ENCODE measurements around the gene BEAN1.

Gene BEAN1

GRCh38 chr16:66419527-66419926 is 7.6 kb upstream of the BEAN1 start:
- no peak for FAIRE-seq

- no peak for FAIRE-seq
Measured at GRCh38 chr16:66420396-66420795, 6.7 kb upstream of the BEAN1 start.

DNA sequence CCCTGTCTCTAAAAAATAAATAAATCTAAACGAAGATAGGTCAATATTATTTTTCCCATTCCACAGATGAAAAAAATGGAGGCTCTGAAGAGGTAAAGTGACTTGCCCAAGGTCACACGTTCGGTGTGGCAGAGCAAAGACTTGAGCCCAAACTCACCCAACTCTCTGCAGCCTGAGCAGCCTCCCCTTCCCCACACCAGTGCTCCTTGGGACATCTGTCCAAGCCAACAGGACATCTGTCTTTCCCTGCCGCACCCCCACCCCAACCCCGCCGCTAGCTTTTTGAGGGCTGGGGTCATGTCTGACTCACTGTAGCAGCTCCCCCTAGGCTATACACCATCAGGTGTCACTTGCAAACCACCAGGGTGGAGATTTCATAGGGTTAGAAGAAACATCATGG is 5.2 kb upstream of the BEAN1 start:
- FAIRE-seq = no peak

GRCh38 chr16:66422366-66422765 is 4.7 kb upstream of the BEAN1 start:
- FAIRE-seq = no peak

- FAIRE-seq = no peak
Measured at GRCh38 chr16:66423177-66423576, 3.9 kb upstream of the BEAN1 start.

DNA sequence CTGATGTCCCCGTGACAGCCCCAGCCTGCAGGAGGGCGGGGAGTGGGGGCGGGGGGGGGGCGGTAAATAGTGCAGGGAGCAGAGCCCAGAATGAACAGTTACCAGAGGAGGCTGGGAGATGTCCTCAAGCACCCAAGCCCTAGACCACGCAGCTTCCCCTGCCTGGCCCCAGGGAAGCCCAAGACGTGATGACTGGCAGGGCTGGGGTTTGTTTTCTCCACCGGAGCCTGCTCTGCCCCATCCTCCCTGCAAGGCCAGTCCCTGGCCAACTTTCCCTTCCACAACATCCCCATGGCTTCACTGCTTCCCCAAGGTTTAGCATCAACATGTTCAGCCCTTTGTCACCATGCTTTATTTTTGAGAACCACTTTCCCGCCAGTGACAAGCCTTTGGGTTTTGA is 1.4 kb upstream of the BEAN1 start:
- FAIRE-seq = no peak

- no peak for FAIRE-seq
Measured at GRCh38 chr16:66426112-66427035, 721 bp upstream of the BEAN1 start.

- no peak for FAIRE-seq
Measured at GRCh38 chr16:66427871-66428681, 981 bp downstream of the BEAN1 start.

DNA sequence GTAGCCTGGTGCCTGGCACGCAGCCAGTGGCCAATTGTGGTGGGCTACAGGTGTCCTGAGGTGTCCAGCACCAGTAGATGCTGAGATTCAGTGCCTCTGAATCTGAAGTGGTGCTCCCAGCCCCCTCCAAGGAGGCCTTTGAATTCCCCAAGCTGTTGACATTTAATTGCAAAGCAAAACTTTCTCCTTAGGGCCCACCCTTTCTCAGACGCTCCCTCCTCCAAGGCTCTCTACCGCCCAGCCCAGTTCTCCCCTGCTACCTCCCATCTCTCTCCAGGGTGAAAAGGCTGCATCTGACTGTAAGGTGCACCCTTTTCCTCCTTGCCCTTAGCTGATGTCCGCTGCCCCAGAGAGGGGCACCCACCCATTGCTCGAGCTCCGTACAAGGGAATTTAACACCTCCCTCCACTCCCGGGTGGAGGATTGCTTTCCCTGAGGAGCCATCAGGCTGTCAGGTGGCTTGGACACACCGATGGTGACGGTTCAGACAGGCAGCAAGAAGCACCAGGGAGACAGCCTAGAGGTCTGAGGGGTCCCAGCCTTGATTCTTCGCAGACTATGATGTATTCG is 1.7 kb downstream of the BEAN1 start:
- FAIRE-seq = no peak

- no peak for FAIRE-seq
Measured at GRCh38 chr16:66429290-66429962, 2.3 kb downstream of the BEAN1 start.

DNA sequence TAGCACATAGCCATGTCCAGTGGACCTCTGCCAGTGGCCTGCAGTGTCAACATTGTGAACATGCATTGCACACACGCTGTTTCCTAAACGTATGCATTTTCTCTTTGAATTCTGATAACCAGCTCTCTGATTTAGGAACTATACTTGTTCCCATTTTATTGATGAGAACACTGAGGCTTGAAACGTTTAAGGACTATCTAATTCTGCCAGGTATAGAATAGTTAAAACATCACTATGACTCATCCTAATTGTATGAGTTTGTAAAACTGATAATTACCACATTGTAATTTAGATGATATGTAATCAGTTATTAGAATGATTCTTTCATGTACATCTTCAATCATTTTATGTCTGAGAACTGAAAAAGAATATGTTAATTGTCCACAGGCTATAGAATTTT is 3.1 kb downstream of the BEAN1 start:
- no peak for FAIRE-seq

- no peak for FAIRE-seq
Measured at GRCh38 chr16:66431760-66432159, 4.7 kb downstream of the BEAN1 start.

GRCh38 chr16:66432429-66432828 is 5.3 kb downstream of the BEAN1 start:
- FAIRE-seq = no peak

DNA sequence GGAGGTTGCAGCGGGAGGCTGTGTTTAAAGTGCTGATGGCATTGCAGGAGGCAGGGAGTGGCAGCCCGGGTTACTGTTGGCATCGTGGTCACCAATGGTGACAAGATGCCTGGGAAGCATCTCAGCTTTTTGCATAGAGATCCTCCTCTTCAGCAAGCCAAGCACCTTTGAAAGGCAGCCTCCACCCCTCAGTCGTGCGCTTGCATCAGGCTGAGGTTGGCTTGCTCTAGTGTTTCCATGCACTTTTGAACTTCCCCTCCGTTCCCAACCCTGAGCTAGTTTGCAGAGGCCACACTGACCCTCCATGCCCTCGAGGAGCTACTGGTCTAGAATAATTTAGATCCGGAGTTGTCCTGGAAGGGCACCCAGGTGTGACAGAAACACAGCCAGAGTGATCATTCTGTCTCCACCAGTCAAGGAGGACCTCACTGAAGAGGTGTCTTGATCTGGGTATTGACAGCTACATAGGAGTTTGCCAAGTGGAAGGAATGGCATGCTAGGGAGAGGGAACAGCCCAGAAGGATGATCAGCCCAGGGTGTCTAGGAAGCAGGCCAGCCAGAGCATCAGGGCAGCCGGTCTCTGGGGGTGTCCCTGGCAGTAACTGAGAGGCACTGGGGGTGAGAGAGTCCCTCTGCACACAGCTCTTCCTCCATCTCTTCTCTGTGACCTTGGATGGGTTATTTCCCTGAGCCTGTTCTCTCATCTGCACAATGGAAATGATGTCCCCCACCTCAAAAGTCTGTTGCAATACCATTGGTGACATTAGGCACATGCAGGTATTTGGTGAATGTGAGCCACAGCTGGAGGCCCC is 7.7 kb downstream of the BEAN1 start:
- no peak for FAIRE-seq

GRCh38 chr16:66435896-66436295 is 8.8 kb downstream of the BEAN1 start:
- FAIRE-seq = no peak

GRCh38 chr16:66437391-66437945 is 10.4 kb downstream of the BEAN1 start:
- FAIRE-seq = no peak

GRCh38 chr16:66438536-66438935 is 11.4 kb downstream of the BEAN1 start:
- FAIRE-seq = no peak

- FAIRE-seq = no peak
Measured at GRCh38 chr16:66439051-66439730, 12.1 kb downstream of the BEAN1 start.

DNA sequence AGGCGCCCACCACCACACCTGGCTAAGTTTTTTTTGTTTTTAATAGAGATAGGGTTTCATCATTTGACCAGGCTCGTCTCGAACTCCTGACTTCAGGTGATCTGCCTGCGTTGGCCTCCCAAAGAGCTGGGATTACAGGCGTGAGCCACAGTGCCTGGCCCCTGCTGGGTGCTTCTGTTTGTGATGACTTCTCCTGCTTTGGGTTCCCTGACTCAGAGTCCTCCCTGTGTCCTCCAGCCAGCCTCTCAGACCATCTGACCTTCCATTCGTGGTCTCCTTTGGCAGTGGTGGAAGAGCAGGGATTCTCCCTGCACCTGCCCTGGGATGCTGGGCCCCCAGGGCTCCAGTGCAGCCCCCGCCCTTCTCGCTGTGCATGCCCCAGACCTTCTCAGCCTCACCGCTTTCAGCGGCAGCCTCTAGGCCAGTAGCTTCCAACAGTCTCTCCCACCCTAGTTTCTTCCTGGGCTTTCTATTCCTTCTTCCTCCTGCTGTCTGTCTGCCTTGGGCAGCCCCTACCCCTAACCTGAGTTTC is 13.2 kb downstream of the BEAN1 start:
- no peak for FAIRE-seq

GRCh38 chr16:66440970-66441369 is 13.9 kb downstream of the BEAN1 start:
- FAIRE-seq = no peak

All from colon (tissue), 2 donors.